ENCODE data around the gene CAMTA1. TPM values are rescaled to one million over a fixed set of nuclear protein-coding genes. Genes with fewer than 3 reads are reported as not detected.

The CAMTA1 gene
- total RNA-seq, 1 experiment from 2014 or later = 69.5 TPM

DNA sequence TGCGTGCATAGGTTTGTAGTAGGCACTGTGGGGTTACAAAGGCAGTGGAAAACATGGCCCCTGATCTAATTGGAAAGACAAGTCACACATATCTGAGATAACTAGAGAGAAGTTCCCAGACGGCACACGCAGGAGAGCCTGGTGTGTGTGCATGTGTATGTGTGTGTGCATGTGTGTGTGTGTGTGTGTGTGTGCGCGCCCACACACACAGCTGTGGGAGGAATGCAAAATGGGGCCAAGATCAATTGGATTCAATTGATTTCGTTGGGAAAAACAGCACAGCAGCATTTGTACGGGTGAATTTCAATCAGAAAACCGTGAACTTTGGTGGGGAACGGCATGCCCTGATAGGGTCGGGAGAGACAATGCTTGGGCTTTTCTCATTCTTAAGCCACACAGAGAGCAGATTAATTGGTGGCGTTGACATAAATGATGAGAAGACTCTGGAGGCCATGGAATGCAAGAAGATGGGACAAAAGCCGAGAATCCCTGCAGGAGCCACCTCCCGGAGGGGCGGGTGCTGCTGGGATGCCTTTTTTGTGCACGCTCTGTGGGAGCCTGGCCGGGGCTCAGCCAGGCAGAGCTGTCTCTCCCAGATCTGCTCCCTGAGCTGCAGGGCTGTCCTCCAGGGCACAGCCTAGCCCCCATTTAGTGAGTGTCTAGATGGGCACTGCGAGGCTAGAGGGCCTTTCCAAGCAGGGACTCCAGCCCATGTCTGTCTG is 322.0 kb downstream of the CAMTA1 start:
- ChIA-PET RAD21 (ENCODE audit: low non-redundant PET in 1 of 2, low total read pairs in 2 of 2, uncharacterized antibody in 2 of 2, unreplicated experiment in 2 of 2) (no interaction called here), POLR2A (no interaction called here), CTCF (no interaction called here)
- H3K9ac ChIP-seq (ENCODE audit: low read length) = no peak overlapping the region
- no peak overlapping the region for H3K4me3 ChIP-seq (replicated peaks in 1 of 2; ENCODE audit: low read depth in 1 of 2, low read length in 2 of 2)
- peaks cover 0 to 9% of the 10 kb centered on the region in 2 experiments; a peak in 1 of 4 replicates for H3K9me3 ChIP-seq (ENCODE audit: control insufficient read depth in 1 of 2, insufficient read depth in 1 of 2, low read depth in 1 of 2, low read length in 2 of 2)
- peaks cover 52% of the 10 kb centered on the region for H3K27me3 ChIP-seq (ENCODE audit: insufficient read depth, low read length)
- intact Hi-C loops (cut with micrococcal nuclease) = no loop called here
- no peak overlapping the region for H3K27ac ChIP-seq (ENCODE audit: low read depth, low read length)
- TF ChIP-seq RAD21 (IDR thresholded peaks at IDR 0.05; ENCODE audit: low read depth) (no peak), SIN3A (IDR thresholded peaks at IDR 0.05; ENCODE audit: low read depth) (no peak), SRF (IDR thresholded peaks at IDR 0.05; ENCODE audit: low read depth) (no peak), POLR2AphosphoS5 (IDR thresholded peaks at IDR 0.05; ENCODE audit: low read depth, low read length) (no peak), EGR1 (IDR thresholded peaks at IDR 0.05; ENCODE audit: low read depth) (no peak), JUND (IDR thresholded peaks at IDR 0.05) (no peak), CBX3 (IDR thresholded peaks at IDR 0.05; ENCODE audit: low read depth) (no peak), SP1 (IDR thresholded peaks at IDR 0.05; ENCODE audit: low read depth) (no peak), FOSL1 (IDR thresholded peaks at IDR 0.05; ENCODE audit: low read depth) (no peak)
- TF ChIP-seq, protein P1, sequence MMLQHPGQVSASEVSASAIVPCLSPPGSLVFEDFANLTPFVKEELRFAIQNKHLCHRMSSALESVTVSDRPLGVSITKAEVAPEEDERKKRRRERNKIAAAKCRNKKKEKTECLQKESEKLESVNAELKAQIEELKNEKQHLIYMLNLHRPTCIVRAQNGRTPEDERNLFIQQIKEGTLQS (IDR thresholded peaks at IDR 0.05) = no peak
- TF ChIP-seq, protein P2, sequence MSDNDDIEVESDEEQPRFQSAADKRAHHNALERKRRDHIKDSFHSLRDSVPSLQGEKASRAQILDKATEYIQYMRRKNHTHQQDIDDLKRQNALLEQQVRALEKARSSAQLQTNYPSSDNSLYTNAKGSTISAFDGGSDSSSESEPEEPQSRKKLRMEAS (IDR thresholded peaks at IDR 0.05) = no peak
- no peaks in the 10 kb centered on the region for H4K20me1 ChIP-seq (ENCODE audit: insufficient read depth)
- H3K36me3 ChIP-seq (ENCODE audit: control insufficient read depth in 1 of 2, insufficient read depth in 2 of 2, low read length in 2 of 2) = no peaks in the 10 kb centered on the region
- no peaks in the 10 kb centered on the region for H3K9me2 ChIP-seq (ENCODE audit: insufficient read depth)
- no TSS peak for BruUV-seq (replicated peaks)
- no peak overlapping the region for H3K4me2 ChIP-seq (ENCODE audit: low read length)
- H3K79me2 ChIP-seq (ENCODE audit: insufficient read depth, low read length) = no peaks in the 10 kb centered on the region
- ATAC-seq = no peak
- DNase-seq (ENCODE audit: low read depth, low spot score) = no peak
- no peaks in the 10 kb centered on the region for H3K4me1 ChIP-seq (ENCODE audit: control insufficient read depth in 1 of 2, insufficient read depth in 2 of 2, low read length in 2 of 2)
- no peak overlapping the region for H2AFZ ChIP-seq (ENCODE audit: low read depth, low read length, poor library complexity, severe bottlenecking)

DNA sequence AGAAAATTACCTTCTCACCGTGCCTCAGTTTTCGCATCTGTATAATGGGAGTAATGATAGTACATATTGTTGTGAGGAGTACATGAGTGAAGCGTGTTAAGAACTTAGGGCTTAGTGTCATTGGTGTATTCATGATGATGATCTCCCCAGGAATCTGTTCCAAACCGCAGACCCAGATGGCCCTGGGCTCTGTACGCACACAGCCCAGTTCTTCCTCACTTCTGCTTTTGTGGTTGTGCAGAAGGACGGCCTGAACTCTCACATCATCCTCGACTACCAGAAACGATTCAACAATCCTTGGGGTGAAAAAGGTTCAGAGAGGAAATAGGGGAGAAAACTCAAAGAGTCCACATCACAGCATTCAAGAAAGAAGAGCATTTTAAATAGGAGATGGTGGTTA is 323.0 kb downstream of the CAMTA1 start:
- RAD21 ChIA-PET (ENCODE audit: low non-redundant PET in 1 of 2, low total read pairs in 2 of 2, uncharacterized antibody in 2 of 2, unreplicated experiment in 2 of 2) = no interaction called here
- ATAC-seq = no peak
- TF ChIP-seq SP1 (IDR thresholded peaks at IDR 0.05; ENCODE audit: low read depth) = no peak
- no peak for TF ChIP-seq RAD21 (IDR thresholded peaks at IDR 0.05; ENCODE audit: low read depth)
- TF ChIP-seq SIN3A (IDR thresholded peaks at IDR 0.05; ENCODE audit: low read depth) = no peak
- TF ChIP-seq POLR2AphosphoS5 (IDR thresholded peaks at IDR 0.05; ENCODE audit: low read depth, low read length) = no peak
- TF ChIP-seq YY1 (IDR thresholded peaks at IDR 0.05; ENCODE audit: extremely low read depth, insufficient replicate concordance, low read depth, low read length) = no peak
- no peak for TF ChIP-seq TCF7L2 (IDR thresholded peaks at IDR 0.05; ENCODE audit: borderline replicate concordance, extremely low read depth, insufficient read depth, insufficient read length)
- TF ChIP-seq EGR1 (IDR thresholded peaks at IDR 0.05; ENCODE audit: low read depth) = no peak
- TF ChIP-seq, protein P1 (IDR thresholded peaks at IDR 0.05) = no peak
- TF ChIP-seq, protein P3, sequence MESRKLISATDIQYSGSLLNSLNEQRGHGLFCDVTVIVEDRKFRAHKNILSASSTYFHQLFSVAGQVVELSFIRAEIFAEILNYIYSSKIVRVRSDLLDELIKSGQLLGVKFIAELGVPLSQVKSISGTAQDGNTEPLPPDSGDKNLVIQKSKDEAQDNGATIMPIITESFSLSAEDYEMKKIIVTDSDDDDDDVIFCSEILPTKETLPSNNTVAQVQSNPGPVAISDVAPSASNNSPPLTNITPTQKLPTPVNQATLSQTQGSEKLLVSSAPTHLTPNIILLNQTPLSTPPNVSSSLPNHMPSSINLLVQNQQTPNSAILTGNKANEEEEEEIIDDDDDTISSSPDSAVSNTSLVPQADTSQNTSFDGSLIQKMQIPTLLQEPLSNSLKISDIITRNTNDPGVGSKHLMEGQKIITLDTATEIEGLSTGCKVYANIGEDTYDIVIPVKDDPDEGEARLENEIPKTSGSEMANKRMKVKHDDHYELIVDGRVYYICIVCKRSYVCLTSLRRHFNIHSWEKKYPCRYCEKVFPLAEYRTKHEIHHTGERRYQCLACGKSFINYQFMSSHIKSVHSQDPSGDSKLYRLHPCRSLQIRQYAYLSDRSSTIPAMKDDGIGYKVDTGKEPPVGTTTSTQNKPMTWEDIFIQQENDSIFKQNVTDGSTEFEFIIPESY (IDR thresholded peaks at IDR 0.05; ENCODE audit: extremely low read depth, insufficient replicate concordance, low read length) = no peak

More for the DNA sequence above, 323.0 kb downstream of the CAMTA1 start:
- no peaks in the 10 kb centered on the region for H3K36me3 ChIP-seq (ENCODE audit: control insufficient read depth in 1 of 2, insufficient read depth in 2 of 2, low read length in 2 of 2)
- POLR2A ChIA-PET = no interaction called here
- no peaks in the 10 kb centered on the region for H3K9me2 ChIP-seq (ENCODE audit: insufficient read depth)
- intact Hi-C loops (cut with micrococcal nuclease) = no loop called here
- no peaks in the 10 kb centered on the region for H4K20me1 ChIP-seq (ENCODE audit: insufficient read depth)
- H3K27ac ChIP-seq (ENCODE audit: low read depth, low read length) = no peak overlapping the region
- CTCF ChIA-PET = no interaction called here
- no peaks in the 10 kb centered on the region for H3K79me2 ChIP-seq (ENCODE audit: insufficient read depth, low read length)
- H3K9me3 ChIP-seq (ENCODE audit: control insufficient read depth in 1 of 2, insufficient read depth in 1 of 2, low read depth in 1 of 2, low read length in 2 of 2) = peaks cover 0 to 7% of the 10 kb centered on the region in 2 experiments; a peak in 1 of 4 replicates
- no peak overlapping the region for H3K9ac ChIP-seq (ENCODE audit: low read length)
- no peaks in the 10 kb centered on the region for H3K4me1 ChIP-seq (ENCODE audit: control insufficient read depth in 1 of 2, insufficient read depth in 2 of 2, low read length in 2 of 2)
- H3K4me3 ChIP-seq (replicated peaks in 1 of 2; ENCODE audit: low read depth in 1 of 2, low read length in 2 of 2) = no peak overlapping the region
- no peak for DNase-seq (ENCODE audit: low read depth, low spot score)
- BruUV-seq (replicated peaks) = no TSS peak
- H3K27me3 ChIP-seq (ENCODE audit: insufficient read depth, low read length) = peaks cover 52% of the 10 kb centered on the region
- H2AFZ ChIP-seq (ENCODE audit: low read depth, low read length, poor library complexity, severe bottlenecking) = no peak overlapping the region
- H3K4me2 ChIP-seq (ENCODE audit: low read length) = no peak overlapping the region

Measured in HCT116 (cell line).